Measurements from ENCODE around the gene KPNA3.
A peak's percentile ranks its signal among the peaks of the same experiment; 100 is the strongest.
"Not testable (repeated sequence)": the region's sequence is repeated elsewhere in the genome, so short reads cannot be mapped to it uniquely, and the experiment has no call there.

KPNA3 gene

DNA sequence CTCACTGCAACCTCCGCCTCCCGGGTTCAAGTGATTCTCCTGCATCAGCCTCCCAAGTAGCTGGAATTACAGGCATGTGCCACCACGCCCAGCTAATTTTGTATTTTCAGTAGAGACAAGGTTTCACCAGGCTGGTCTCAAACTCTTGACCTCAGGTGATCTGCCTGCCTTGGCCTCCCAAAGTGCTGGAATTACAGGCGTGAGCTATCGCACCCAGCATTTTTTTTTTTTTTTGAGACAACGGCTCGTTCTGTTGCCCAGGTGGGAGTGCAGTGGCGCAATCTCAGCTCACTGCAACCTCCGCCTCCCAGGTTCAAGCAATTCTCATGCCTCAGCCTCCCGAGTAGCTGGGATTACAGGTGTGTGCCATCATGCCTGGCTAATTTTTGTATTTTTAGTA is 10.6 kb upstream of the KPNA3 start:
- not testable (repeated sequence) for DNase-seq

DNA sequence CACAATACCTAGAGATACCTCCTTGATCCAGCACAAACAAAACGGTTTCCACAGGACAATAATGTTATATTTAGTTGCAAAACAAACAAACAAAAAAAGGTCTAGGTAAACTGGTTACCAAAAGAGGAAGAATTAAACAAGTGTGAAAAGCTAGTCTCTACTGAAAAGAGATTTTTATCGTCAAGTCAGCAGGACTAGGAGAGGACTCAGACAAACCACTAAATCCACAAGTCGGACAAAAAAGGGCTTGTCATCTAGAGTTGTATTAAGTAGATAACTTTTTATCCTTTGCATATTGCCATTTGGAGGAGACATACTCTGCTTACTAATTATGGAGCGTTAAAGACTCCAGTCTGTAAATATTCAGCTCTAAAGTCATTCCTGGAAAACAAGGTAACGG is 9.9 kb upstream of the KPNA3 start:
- no peak for DNase-seq

DNA sequence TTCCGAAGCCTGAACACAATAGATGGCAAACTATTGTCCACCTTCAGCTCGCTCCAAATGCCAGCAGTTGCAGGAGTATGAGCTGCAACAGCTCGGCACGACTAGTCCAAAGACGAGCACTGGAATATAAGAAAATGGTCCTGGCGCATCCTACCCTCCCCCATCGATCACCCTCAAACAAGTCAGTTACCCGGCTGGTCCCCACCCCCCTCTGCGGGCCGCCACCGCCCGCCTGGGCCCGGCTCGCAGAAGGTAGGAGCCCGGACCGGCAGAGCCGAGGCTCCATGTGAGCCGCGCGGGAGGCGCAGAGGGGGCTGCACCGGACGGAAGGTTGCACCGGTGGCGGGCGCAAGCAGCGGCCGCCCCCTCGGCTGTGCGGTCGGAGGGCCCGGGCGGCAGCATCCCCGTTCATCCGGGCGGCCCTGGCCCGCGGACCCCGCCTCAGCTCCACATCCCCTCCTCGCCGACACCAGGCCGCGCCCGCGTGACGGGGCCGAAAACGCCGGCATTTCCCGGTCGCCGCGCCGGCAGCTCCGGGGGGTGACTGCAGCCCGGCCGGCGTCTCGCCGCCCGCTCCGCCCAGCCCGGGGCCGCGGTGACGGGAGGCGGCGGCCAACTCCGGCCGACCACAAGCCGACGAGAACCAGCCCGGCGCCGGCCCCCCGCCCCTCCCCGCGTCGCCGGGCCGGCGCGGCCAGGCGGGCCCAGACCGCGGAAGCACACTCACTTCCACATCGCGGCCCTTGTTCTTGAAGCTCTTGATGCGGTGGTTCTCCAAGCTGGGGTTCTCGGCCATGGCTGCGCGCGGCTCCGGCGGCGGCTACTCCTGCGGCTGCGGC is 552 bp downstream of the KPNA3 start:
- peak; percentile 68 for DNase-seq

DNA sequence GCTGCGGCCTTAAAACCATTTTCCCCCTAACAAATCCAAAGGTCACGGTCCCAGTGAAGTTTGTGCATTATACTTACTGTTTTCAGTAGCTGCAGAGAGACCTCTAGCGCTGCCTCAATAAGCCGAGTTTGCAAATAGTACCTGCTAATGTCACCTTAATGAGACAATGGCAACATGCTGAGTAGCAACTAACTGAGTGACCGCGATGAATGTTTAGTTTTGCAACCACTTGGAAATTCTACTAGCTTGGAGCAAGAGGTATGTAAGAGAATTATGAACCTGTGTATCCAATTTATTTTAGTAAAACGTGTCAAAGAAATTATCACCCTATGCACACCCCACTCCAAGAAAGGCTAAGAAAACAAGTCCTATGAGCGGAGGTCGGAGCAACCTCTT is 1.2 kb downstream of the KPNA3 start:
- peak; percentile 17 for DNase-seq

DNA sequence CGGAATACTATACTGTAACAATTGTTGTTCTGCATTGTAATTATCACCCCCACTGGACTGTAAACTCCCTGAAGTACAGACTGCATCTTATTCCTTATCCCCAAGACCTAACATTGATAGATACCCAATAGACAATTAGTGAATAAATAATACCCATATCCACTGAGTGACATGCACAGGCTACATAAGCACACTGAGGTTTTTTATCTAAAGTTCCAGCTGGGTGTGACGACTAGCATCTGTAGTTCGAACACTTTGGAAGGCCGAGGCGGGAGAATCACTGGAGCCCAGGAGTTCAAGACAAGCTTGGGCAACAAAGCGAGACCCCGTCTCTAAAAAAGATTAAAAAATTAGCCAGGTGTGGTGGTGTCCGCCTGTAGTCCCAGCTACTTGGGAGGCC is 2.5 kb downstream of the KPNA3 start:
- DNase-seq, result no peak

DNA sequence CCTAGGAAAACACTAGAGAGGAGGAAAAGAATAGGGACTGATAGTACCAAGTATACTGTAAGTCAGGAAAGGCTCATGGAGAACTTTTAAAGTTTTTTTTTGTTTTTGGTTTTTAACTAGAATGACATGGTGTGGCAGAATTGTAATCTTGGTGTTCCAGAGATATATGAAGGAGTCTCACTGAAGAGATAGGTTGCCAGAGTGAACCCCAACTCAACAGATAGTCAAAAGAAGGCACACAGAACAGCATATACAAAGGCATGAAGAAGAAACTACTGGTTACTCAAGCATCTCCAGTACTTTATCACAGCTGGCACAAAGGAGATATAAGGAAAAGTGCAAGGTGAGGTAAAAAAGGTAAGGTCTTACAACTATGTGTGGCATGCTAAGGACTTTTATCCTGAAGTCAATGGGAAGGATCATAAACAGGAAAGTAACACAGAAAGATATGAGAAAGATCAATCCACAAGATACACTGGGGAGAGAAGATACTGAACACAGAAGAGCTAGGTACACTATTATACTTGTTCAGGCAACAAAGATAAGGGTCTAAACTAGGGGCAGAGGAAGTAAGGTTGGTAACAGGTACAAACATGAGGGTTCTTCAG is 6.0 kb downstream of the KPNA3 start:
- DNase-seq, result no peak

DNA sequence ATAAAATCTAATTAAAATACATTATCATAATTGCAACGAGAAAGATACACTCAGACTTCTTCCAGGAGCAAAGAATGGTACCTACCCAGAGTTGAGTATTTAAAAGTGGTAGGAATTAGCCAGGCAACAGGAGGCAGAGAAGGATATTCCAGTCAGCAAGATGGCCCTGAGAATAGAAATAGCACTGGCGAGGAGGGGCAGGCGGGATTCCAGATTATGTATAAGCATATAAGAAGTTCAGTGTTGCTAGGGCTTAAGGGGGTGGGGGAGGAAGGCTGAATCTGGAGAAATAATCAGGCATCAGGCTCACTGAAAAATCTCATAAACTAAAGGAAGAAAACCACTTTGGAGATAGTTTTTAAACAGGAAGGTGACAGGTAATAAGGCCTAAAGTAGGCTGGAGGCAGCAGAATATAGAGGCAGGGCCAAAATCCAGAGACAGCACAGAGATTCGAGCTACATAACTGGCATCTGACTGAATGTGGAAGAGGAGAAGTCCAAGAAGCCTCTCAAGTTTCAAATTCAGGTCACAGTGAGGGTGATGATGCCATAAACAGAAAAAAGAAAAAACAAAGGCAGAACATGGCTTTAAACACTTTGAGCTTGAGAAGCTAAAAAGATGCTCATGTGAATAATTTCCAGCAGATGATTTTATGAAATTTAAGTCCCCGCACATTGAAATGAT is 7.5 kb downstream of the KPNA3 start:
- DNase-seq, result no peak

DNA sequence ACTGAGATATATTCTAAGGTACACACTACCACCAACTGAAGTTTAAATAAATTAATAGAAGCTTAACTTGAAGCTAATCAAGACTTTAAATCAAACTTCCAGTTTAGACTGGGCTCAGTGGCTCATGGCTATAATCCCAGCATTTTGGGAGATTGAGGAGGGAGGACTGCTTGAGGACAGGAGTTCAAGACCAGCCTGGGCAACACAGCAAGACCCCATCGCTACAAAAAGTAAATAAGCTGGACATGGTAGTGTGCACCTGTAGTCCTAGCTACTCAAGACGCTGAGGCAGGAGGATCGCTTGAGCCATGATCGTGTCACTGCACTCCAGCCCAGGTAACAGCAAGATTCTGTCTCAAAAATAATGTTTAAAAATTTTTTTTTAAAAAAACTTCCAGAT is 8.6 kb downstream of the KPNA3 start:
- DNase-seq, result no peak

DNA sequence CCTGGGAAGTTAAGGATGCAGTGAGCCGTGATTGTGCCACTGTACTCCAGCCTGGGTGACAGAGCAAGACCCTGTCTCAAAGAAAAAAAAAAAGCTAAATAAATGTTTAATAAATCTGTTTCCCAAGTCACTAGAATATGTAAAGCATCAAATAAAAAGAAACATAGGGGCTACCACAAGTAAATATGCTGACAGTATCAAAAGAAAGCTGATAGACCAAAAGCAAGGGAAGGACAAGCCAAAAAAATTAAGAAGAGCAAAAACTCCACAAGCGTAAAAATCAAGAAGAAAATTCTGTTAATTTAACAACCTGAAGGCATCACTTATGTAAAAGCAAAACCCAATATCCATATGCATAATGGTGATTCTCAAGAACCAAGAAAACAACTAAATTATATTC is 9.7 kb downstream of the KPNA3 start:
- DNase-seq, result no peak

DNA sequence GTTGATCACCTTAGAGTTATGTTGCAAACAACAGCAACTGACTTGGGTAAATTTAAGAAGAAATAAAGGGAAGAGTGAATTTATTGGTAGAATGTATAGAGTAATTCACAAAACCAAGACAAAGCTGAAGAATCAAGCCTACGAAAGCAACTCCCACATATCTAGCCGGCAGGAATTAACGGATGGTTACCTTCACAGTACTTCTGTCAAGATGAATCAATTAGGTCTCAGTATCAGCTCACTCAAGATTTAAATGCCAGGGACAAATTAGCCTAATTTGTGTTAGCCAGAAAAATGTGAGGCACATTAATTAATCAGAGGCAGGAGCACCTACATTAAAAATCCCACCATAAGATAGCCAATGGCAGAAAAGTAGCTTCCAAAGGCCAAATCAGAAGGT is 10.7 kb downstream of the KPNA3 start:
- no peak for DNase-seq

DNA sequence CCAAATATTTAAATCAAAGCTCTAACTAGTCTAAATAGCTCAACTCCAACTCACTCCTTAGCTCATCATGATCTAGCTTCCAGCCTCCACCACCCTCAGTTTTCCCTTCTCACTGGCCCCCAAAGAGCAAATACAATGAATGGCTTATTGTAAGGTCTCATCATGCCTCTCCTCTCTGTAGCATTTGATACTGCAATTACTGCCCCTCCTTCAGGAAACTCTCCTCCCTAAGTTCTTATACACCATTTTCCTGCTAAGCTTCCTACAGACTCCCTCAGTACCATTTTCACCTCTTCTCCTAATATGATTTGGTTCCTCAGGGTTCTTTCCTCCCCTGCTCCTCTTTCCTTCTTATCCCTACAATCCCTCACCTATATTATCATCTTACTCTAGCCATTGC is 12.8 kb downstream of the KPNA3 start:
- DNase-seq, result no peak

DNA sequence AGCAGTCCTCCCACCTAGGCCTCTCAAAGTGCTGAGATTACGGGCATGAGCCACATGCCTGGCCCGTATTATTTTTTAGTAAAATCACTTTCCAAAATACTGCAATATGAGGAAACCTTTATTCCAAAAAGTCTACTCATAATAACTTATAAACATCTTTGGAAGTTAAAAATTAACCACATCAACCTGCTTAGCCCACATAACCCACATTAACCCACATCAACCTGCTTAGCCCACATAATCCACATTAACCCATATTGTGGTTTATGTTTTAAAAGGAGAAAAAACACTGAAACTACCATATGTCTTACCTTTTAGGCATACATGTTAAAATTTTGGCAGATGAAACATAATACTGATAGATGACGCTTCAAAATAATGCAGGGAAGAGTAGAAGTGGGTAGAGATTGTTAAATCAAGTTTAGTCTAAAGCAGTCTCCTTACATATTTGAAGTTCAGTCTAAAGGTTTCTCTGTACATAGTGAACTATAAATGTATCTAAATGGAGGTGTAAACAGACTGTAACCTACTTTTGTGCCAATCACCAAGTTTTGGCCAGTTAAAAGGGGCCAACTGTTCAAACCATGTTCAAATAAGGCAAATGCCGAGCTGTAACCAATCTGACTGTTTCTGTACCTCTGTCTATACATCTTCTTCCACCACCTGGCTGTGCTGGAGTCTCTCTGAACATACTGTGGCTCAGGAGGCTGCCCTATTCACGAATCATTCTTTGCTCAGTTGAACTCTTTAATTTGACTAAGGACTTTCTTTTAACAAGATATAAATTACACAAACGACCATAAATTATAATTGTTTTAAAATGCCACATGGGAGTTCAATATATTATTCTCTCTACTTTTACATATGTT is 14.5 kb downstream of the KPNA3 start:
- no peak for DNase-seq

DNA sequence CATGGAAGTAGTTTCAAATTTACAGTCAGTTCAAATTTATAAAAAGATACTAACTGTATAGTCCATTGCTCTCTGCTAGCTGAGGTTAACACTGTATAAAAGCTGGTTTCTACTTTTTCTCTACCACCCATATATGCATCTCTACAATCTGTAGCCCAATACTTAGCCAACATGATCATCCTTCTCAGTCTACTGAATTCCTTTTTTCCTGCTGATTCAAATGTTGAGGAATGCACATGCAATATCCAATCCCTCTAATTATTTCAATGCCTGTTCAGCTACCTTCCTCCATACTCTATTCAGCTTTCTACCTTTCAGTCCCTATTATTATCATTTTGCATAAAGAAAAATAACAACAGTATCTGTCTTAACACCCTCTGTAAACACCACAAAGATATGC is 15.6 kb downstream of the KPNA3 start:
- DNase-seq, result no peak

DNA sequence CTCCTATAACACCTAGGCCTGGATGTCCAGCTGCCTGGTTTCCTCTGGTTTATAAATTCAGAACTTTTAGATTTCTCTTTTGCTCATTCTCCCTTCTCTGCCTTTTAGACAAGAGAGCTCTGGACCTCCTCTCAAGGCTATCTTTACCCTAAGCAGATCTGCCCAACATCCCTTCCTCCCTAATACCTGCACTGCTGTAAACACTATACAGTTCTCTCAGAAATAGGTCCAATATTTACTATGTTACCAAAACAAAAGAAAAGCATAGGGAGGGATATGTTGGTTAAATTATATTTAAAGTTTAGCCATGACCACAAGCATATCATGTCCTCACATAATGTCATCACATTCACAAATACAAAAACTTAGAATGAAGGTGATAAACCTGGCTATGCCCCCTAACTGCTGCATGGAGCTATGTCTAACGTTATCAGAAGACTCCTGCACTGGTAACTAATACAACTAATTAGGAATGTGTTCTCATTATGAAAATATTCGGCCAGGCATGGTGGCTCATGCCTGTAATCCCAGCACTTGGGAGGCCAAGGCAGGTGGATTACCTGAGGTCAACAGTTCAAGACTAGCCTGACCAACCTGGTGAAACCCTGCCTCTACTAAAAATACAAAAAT is 18.0 kb downstream of the KPNA3 start:
- DNase-seq, result no peak

DNA sequence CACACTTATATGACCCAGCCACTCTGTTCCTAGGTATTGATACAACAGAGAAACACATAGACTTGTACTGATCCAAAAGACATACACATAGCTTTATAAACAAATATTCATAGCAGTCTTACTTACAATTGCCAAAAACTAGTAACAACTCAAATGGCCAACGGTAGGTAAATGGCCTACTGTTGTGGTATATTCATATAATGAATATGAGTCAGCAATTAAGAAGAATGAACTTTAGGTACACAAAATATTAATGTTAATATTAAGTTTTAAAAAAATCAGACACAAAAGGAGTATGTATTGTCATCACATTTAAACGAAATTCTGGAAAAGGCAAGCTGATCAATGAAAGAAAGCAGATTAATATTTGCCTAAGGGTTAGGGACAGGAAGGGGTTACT is 19.7 kb downstream of the KPNA3 start:
- DNase-seq, result no peak

DNA sequence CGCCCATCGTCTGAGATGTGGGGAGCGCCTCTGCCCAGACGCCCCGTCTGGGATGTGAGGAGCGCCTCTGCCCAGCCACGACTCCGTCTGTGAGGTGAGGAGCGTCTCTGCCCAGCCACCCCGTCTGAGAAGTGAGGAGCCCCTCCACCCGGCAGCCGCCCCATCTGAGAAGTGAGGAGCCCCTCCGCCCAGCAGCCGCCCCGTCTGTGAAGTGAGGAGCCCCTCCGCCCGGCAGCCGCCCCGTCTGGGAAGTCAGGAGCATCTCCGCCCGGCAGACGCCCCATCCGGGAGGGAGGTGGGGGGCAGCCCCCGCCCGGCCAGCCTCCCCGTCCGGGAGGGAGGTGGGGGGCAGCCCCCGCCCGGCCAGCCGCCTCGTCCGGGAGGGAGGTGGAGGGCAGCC is 30.7 kb downstream of the KPNA3 start:
- DNase-seq, result not testable (repeated sequence)

DNA sequence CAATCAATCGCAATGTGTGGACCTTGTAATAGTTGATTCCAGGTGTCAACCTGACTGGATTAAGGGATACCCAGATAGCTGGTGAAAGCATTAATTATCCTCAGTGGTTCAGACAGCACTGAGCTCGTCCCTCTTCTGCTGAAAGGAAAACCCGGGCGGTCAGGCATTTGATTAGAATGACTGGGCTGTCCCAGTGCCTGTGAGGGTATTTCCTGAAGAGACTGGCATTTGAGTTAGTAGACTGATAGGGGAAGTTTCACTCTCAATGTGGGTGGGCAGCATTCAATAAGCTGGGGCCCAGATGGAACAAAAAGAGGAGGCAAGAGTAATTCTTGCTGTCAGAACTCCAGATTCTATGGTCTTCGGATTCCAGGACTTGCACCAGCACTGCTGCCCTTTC is 31.9 kb downstream of the KPNA3 start:
- DNase-seq, result no peak

DNA sequence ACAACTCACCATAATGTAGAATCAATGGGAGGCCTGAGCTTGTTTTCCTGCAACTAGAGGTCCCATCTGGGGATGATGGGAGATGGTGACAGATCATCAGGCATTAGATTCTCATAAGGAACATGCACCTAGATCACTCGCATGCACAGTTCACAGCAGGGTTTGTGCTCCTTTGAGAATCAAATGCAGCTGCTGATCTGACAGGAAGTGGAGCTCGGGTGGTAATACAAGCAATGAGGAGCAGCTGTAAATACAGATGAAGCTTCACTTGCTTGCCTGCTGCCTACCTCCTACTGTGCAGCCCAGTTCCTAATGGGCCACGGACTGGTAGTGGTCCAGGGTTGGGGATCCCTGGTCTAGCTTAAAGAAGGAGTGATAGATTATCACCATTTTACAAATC is 33.0 kb downstream of the KPNA3 start:
- DNase-seq, result no peak

DNA sequence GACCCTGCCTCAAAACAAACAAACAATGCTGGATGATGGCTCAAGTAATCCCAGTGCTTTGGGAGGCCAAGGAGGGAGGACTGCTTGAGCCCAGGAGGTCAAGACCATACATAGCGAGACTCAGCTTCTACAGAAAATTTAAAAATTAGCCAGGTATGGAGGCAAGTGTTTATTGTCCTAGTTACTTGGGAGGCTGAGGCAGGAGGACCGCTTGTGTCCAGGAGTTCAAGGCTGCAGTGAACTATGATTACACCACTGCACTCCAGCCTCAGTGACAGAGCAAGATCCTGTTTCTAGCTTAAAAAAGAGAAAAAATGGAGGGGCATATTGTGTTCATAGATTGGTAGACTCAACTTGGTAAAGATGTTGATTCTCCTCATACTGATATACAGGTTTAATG is 36.2 kb downstream of the KPNA3 start:
- DNase-seq, result no peak

DNA sequence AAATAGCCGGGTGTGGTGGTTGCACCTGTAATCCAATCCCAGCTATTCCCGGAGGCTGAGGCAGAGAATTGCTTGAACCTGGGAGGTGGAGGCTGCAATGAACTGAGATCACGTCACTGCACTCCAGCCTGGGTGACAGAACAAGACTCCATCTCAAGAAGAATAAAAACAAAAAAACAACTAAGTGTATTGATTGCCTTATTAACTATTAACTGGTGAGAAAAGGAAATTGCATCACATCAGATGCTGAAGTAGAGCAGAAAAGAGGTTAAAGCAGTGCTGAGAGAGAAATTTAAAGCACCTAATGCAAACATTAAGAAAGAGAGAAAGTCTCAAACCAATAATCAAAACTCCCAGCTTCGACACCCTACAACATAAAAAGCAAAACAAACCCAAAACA is 38.3 kb downstream of the KPNA3 start:
- DNase-seq, result no peak

DNA sequence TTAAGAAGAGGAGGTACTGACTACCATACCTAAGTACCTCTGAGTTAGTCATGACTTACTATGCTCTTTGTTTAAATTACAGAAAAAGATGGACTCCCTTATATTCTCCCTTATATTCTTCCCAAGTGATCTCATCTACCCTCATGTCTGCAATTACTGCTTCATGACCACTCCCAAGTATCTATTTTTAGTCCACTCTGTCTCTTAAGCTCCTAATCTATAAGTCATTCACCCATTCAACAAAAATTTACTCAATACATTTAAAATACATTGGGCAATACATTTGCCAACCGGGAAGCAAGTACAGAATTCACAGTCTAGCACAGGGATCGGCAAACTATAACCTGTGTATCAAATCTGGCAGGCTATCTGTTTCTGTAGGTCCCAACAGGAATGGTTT is 42.6 kb downstream of the KPNA3 start:
- DNase-seq, result no peak

DNA sequence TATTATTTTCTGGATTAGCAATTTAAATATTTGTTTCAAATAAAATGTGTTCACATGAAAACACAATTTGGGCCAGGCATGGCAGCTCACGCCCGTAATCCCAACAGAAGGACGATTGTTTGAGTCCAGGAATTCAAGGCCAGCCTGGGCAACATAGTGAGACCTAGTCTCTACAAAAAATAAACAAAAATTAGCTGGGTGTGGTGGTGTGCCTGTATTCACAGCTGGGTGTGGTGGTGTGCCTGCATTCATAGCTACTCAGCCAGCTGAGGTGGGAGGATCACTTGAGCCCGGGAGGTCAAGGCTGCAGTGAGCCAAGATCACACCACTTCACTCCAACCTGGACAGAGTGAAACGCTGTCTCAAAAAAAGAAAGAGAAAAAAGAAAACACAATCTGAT is 46.4 kb downstream of the KPNA3 start:
- no peak for DNase-seq

DNA sequence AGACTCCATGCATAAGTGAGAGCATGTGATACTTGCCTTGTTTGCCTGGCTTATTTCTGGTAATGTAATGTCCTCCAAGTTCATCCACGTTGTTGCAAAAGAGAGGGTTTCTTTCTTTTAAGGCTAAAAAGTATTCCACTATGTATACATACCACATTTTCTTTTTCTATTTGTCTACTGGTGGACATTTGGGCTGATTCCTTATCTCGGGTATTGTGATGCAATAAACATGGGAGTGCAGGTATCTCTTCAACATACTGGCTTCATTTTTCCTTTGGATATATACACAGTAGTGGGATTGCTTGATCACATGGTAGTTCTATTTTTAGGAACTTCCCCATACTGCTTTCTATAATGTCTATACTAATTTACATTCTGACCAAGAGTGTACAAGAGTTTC is 51.6 kb downstream of the KPNA3 start:
- DNase-seq, result no peak

Data from right hindlimb (tissue), 1 donor.